HG03565 (cell line): Measurements from ENCODE around the gene IL23R.

ENCODE experiments used
- ATAC-seq: cut with Tn5 transposase; IDR thresholded peaks from one replicate; pipeline ENCODE4 v1.9.1; 2021; ENCODE audit warnings: mild to moderate bottlenecking, moderate library complexity; ENCODE audit not compliant: unreplicated experiment

Gene IL23R

GRCh38 chr1:67294836-67295617 lies 128.8 kb downstream of the IL23R start:
- ATAC-seq: no peak

GRCh38 chr1:67298762-67299161 lies 132.5 kb downstream of the IL23R start:
- no peak for ATAC-seq

- no peak for ATAC-seq
Observed at GRCh38 chr1:67299296-67299695, 133.0 kb downstream of the IL23R start.

- no peak for ATAC-seq
Observed at GRCh38 chr1:67300561-67300960, 134.3 kb downstream of the IL23R start.

- no peak for ATAC-seq
Observed at GRCh38 chr1:67304023-67304422, 137.8 kb downstream of the IL23R start.

GRCh38 chr1:67306547-67306946 lies 140.3 kb downstream of the IL23R start:
- ATAC-seq: no peak

GRCh38 chr1:67307251-67308060 lies 141.2 kb downstream of the IL23R start, which contains the start of gene IL12RB2:
Gene IL12RB2 (plus strand): TSS chr1:67307873. CDS start chr1:67320369, 12,496 bp downstream.
- peak; percentile 48 for ATAC-seq

GRCh38 chr1:67308136-67308535 lies 141.9 kb downstream of the IL23R start:
- ATAC-seq: no peak
